Astrocyte (in vitro differentiated cells and primary cell): ENCODE results near the gene PTGES3L. TPM values are rescaled to one million over a fixed set of nuclear protein-coding genes. Genes with fewer than 3 reads are reported as not detected.
"Not testable (repeated sequence)": the region's sequence is repeated elsewhere in the genome, so short reads cannot be mapped to it uniquely, and the experiment has no call there.

Experiments
- DNase-seq: peaks from one replicate; pipeline ENCODE4 v3.0.0-alpha.2; 2010; ENCODE audit warnings: low read depth
- FAIRE-seq: peaks from 2 replicates; lab custom pipeline; 2011; peaks lifted over from hg19 to GRCh38; lab: Jason Lieb, UNC
- H2AFZ ChIP-seq: 2 replicates; pipeline ENCODE4 v1.6.0; 2012; ENCODE audit warnings: low read depth, low read length, inconsistent platforms
- H3K27ac ChIP-seq: 2 replicates; pipeline ENCODE4 v1.5.1; 2011; ENCODE audit warnings: low read depth, low read length, inconsistent platforms
- H3K27me3 ChIP-seq: 2 replicates; pipeline ENCODE4 v1.6.0; 2011; ENCODE audit warnings: low read length, inconsistent platforms; ENCODE audit not compliant: insufficient read depth
- H3K36me3 ChIP-seq: 2 replicates; pipeline ENCODE4 v1.5.1; 2011; ENCODE audit warnings: low read length, inconsistent platforms; ENCODE audit not compliant: insufficient read depth
- H3K4me1 ChIP-seq: 2 replicates; pipeline ENCODE4 v1.5.1; 2011; ENCODE audit warnings: low read length, inconsistent platforms; ENCODE audit not compliant: insufficient read depth
- H3K4me2 ChIP-seq: 2 replicates; pipeline ENCODE4 v1.6.0; 2012; ENCODE audit warnings: low read length, inconsistent platforms
- H3K4me3 ChIP-seq: 2 replicates; pipeline ENCODE4 v1.5.1; 2011; ENCODE audit warnings: low read depth, mild to moderate bottlenecking, low read length, inconsistent platforms; ENCODE audit not compliant: insufficient read depth
- H3K79me2 ChIP-seq: 2 replicates; pipeline ENCODE4 v1.6.0; 2012; ENCODE audit warnings: mild to moderate bottlenecking, low read length, inconsistent platforms; ENCODE audit not compliant: insufficient read depth
- H3K9ac ChIP-seq: 2 replicates; pipeline ENCODE4 v1.6.0; 2012; ENCODE audit warnings: mild to moderate bottlenecking, low read length, inconsistent platforms
- H3K9me3 ChIP-seq: 2 replicates; pipeline ENCODE4 v1.5.1; 2012; ENCODE audit warnings: low read depth, mild to moderate bottlenecking, low read length, inconsistent platforms; ENCODE audit not compliant: insufficient read depth
- H4K20me1 ChIP-seq: 2 replicates; pipeline ENCODE4 v1.6.0; 2012; ENCODE audit warnings: low read length, inconsistent platforms; ENCODE audit not compliant: insufficient read depth
- H3K27ac Mint-ChIP-seq: one replicate; pipeline ENCODE4 v1.8.0; 2021; ENCODE audit warnings: mild to moderate bottlenecking, mixed read lengths; ENCODE audit not compliant: unreplicated experiment
- H3K27me3 Mint-ChIP-seq: one replicate; pipeline ENCODE4 v1.8.0; 2021; ENCODE audit warnings: low read depth, mixed read lengths; ENCODE audit not compliant: unreplicated experiment
- H3K36me3 Mint-ChIP-seq: one replicate; pipeline ENCODE4 v1.8.0; 2021; ENCODE audit warnings: low read depth, mixed read lengths; ENCODE audit not compliant: unreplicated experiment
- H3K4me1 Mint-ChIP-seq: one replicate; pipeline ENCODE4 v1.8.0; 2021; ENCODE audit warnings: low read depth, mixed read lengths; ENCODE audit not compliant: unreplicated experiment
- H3K4me3 Mint-ChIP-seq: one replicate; pipeline ENCODE4 v1.8.0; 2021; ENCODE audit warnings: mild to moderate bottlenecking, moderate library complexity, mixed read lengths; ENCODE audit not compliant: unreplicated experiment
- H3K9me3 Mint-ChIP-seq: one replicate; pipeline ENCODE4 v1.8.0; 2021; ENCODE audit warnings: mild to moderate bottlenecking, mixed read lengths; ENCODE audit not compliant: unreplicated experiment
- EZH2 ChIP-seq: IDR thresholded peaks from 2 replicates; pipeline ENCODE4 v1.6.1; 2012; ENCODE audit warnings: mild to moderate bottlenecking, low read length, inconsistent platforms; ENCODE audit not compliant: insufficient read depth
- total RNA-seq: library from RNA; stranded (reverse); gene quantifications from 2 replicates; pipeline ENCODE4 v1.2.1, GENCODE V29; 2021
- TF ChIP-seq, protein P1 (sequence below): IDR thresholded peaks from 2 replicates; pipeline ENCODE4 v1.5.1; 2011; ENCODE audit warnings: low read depth, mild to moderate bottlenecking, inconsistent platforms, low read length, moderate library complexity; ENCODE audit not compliant: insufficient read depth

Gene PTGES3L
- total RNA-seq, 1 donor from 2014 or later = 5.1 TPM

DNA sequence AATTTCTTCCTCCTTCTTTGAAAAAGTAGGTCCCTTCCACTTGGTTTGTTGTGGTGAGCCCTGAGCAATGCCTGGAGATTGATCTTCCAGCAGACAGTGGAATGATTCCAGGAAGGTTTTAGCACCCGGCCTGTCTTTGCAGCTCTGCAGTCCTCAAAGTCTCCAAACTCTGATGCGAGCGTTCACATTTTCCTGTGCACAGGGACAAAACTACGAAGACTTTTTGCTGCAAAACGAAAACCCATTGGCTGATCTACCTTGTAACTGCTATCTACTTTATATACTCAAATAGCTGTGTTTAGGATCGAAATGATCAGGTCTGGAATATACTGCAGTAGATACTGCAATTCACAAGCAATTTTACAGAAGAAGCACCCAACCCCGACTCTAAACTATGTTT is 57.6 kb downstream of the PTGES3L start:
- Mint-ChIP-seq H3K27me3 (peaks cover 6% of the 10 kb centered on the region), H3K4me1 (peaks cover 3% of the 10 kb centered on the region), H3K27ac (no peak overlapping the region), H3K9me3 (no peaks in the 10 kb centered on the region), H3K36me3 (no peaks in the 10 kb centered on the region), H3K4me3 (no peak overlapping the region)
- H3K27ac ChIP-seq = no peak overlapping the region
- H4K20me1 ChIP-seq = no peaks in the 10 kb centered on the region
- no peak overlapping the region for H3K4me2 ChIP-seq
- no peak overlapping the region for H3K9ac ChIP-seq
- no peaks in the 10 kb centered on the region for H3K36me3 ChIP-seq
- H3K79me2 ChIP-seq = no peaks in the 10 kb centered on the region
- H3K9me3 ChIP-seq = no peaks in the 10 kb centered on the region
- peaks cover 29% of the 10 kb centered on the region for H3K27me3 ChIP-seq
- H2AFZ ChIP-seq = no peak overlapping the region
- no peak for FAIRE-seq
- H3K4me3 ChIP-seq = no peak overlapping the region
- no peaks in the 10 kb centered on the region for H3K4me1 ChIP-seq
- DNase-seq = peak; percentile 16
- TF ChIP-seq EZH2 = no peak
- TF ChIP-seq, protein P1, sequence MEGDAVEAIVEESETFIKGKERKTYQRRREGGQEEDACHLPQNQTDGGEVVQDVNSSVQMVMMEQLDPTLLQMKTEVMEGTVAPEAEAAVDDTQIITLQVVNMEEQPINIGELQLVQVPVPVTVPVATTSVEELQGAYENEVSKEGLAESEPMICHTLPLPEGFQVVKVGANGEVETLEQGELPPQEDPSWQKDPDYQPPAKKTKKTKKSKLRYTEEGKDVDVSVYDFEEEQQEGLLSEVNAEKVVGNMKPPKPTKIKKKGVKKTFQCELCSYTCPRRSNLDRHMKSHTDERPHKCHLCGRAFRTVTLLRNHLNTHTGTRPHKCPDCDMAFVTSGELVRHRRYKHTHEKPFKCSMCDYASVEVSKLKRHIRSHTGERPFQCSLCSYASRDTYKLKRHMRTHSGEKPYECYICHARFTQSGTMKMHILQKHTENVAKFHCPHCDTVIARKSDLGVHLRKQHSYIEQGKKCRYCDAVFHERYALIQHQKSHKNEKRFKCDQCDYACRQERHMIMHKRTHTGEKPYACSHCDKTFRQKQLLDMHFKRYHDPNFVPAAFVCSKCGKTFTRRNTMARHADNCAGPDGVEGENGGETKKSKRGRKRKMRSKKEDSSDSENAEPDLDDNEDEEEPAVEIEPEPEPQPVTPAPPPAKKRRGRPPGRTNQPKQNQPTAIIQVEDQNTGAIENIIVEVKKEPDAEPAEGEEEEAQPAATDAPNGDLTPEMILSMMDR = no peak

DNA sequence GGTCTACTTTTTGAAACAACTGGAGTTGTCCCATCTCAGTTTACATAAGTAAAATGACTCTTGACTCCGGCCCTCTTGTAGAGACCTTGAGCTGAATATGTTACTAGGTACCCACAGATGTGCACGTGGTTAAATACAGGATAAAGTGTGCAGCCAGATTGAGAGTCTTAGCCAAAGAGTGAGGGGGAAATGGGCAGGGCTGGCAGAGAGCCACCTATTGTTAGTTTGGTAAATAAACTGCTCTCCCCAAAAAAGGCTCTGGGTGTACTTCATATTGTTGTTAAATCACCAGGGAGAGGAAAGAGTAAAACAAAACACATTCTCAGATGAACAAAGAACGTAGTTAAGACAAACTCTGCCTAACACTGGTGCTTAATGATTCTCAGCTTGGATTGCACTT is 59.0 kb downstream of the PTGES3L start:
- FAIRE-seq (no peak), DNase-seq (no peak)
- TF ChIP-seq, protein P1 = no peak
- no peak for TF ChIP-seq EZH2
- Mint-ChIP-seq H3K27ac (no peak overlapping the region), H3K36me3 (peaks cover 3% of the 10 kb centered on the region), H3K4me3 (no peak overlapping the region), H3K9me3 (no peaks in the 10 kb centered on the region), H3K27me3 (peaks cover 6% of the 10 kb centered on the region), H3K4me1 (peaks cover 3% of the 10 kb centered on the region)
- H3K27me3 ChIP-seq = peaks cover 29% of the 10 kb centered on the region
- no peak overlapping the region for H3K4me3 ChIP-seq
- H3K4me2 ChIP-seq = no peak overlapping the region
- no peaks in the 10 kb centered on the region for H3K79me2 ChIP-seq
- H4K20me1 ChIP-seq = no peaks in the 10 kb centered on the region
- H3K9me3 ChIP-seq = no peaks in the 10 kb centered on the region
- no peak overlapping the region for H3K9ac ChIP-seq
- H3K27ac ChIP-seq = no peak overlapping the region
- no peak overlapping the region for H2AFZ ChIP-seq
- no peaks in the 10 kb centered on the region for H3K4me1 ChIP-seq
- H3K36me3 ChIP-seq = no peaks in the 10 kb centered on the region

DNA sequence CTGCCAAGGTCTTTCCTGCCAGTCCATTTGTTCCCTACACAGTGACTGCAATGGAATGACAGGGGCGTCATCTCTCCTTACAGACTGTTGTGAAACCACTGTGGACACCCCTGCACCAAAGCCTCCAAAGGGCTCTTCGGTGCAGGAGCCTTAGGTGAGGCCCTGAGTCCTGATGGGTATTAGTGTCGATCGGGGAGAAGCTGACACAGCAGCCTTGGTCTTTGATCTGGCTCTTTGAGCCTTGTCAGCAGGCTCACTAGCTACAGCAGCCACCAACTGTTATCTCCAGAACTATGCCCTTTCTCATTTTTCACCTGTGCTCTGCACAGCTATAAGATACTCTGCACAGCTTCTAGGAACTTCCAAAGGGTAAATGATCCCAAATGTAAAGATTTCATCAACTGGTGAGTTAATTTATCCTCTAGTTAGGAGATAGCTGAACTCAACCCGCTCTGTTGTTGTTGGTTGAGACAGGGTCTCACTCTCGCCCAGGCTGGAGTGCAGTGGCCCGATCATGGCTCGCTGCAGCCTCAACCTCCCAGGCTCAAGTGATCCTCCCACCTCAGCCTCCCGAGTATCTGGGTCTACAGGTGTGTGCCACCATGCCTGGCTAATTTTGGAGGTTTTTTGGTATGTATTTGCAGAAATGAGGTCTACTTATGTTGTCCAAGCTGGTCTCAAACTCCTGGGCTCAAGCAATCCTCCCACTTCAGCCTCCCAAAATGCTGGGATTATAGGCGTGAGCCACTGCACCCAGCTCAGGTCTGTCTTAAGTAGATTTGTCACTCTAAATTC is 59.6 kb downstream of the PTGES3L start:
- no peak overlapping the region for H2AFZ ChIP-seq
- TF ChIP-seq, protein P1 = no peak
- no peak for TF ChIP-seq EZH2

DNA sequence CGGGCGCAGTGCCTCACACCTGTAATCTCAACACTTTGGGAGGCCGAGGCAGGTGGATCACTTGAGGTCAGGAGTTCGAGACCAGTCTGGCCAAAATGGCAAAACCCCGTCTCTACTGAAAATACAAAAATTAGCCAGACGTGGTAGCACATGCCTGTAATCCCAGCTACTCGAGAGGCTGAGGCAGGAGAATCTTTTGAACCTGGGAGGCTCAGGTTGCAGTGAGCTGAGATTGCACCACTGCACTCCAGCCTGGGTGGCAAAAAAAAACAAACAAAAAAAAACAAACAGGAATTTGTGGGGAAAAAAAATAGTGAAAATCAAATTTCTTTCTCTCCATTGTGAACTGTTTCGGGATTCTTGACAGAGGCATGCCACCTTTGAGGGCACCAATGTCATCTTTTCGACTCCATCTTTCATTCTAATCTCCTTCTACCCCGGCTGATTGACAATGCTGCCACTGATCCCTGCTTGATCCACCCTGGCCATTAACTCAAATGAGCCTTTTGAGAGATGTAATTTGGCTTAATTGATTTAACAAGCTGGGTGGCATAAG is 60.3 kb downstream of the PTGES3L start:
- H3K36me3 Mint-ChIP-seq, DNase-seq, FAIRE-seq, H2AFZ ChIP-seq, H3K79me2 ChIP-seq, H3K4me1 ChIP-seq, H3K9ac ChIP-seq, H3K4me3 Mint-ChIP-seq, H3K27ac Mint-ChIP-seq, H3K9me3 ChIP-seq, H3K9me3 Mint-ChIP-seq, H4K20me1 ChIP-seq, H3K27me3 Mint-ChIP-seq, H3K27ac ChIP-seq, H3K4me1 Mint-ChIP-seq, H3K4me3 ChIP-seq, H3K4me2 ChIP-seq, H3K36me3 ChIP-seq: not testable (repeated sequence)
- peaks cover 29% of the 10 kb centered on the region for H3K27me3 ChIP-seq

More for the DNA sequence above, 59.6 kb downstream of the PTGES3L start:
- peaks cover 3% of the 10 kb centered on the region for H3K4me1 Mint-ChIP-seq
- H3K9me3 Mint-ChIP-seq = no peaks in the 10 kb centered on the region
- H3K27me3 Mint-ChIP-seq = peaks cover 6% of the 10 kb centered on the region
- peak overlapping the region; percentile 34 for H3K4me3 Mint-ChIP-seq
- Histone ChIP-seq H3K27me3 (peaks cover 29% of the 10 kb centered on the region), H3K4me2 (no peak overlapping the region), H4K20me1 (no peaks in the 10 kb centered on the region), H3K79me2 (no peaks in the 10 kb centered on the region), H3K27ac (no peak overlapping the region), H3K9me3 (no peaks in the 10 kb centered on the region), H3K4me3 (no peak overlapping the region), H3K36me3 (no peaks in the 10 kb centered on the region), H3K4me1 (no peaks in the 10 kb centered on the region), H3K9ac (no peak overlapping the region)
- no peak for FAIRE-seq
- no peak for DNase-seq
- peaks cover 3% of the 10 kb centered on the region for H3K36me3 Mint-ChIP-seq
- H3K27ac Mint-ChIP-seq = no peak overlapping the region
